Measurements from ENCODE around the gene ANKRD10.

Gene ANKRD10

DNA sequence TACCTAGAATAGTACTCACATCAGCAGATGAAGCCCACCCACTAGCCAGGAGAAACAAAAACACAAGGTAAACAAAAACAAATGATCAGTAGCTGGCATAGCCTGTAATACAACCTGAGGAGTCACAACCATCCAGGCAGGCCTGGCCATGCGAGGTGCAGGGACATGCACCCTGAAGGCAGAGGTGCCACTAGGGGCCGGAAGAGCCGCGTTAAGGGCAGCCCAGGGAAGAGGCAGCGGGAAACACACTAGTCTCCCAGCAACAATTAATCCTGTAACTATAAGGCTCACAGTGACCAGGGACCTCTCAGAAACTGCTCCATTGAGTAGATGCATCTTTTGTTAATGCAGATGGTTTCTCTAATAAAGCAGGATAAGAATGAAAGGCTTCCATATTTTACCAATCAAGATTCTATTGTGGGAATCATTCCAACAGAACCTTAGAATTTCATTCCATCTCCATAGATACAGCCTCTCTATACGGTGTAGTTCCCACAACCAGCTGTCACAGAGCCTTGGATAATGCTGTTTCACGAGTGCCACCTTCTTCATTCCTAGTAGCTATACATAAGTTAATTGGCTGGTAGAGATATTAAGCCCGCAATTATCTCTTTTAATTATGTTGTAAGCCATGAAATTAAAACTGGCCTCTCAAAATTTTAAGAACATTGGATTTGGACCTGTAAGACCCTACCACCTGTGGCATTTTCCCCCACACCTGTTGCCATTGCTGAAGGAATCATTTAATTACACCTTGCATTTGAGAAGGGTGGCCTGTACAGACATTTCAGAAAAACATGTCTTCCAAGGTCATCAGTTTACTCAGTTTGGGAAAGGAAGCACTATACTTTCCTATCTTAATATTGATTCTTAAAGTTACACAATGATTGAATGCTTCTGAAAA is 28.7 kb downstream of the ANKRD10 start:
- no peak for DNase-seq (ENCODE audit: low spot score)

DNA sequence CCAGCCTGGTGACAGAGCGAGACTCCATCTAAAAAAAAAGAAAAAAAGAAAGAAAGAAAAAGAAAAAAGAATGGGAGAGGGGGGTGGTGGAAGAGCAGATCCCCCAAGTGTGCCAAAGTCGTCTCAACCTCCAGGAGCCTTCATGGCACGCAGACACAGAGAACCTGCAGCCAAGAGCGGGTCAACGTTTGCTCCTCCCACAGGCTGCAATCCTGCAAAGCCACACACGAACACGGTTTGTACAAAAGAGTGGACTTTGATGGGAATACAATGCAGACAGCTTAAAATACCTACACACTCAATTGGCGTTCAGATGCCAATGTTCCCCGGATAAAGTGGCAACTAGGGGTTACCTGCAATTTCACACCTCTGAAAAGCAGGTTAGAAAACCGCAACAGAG is 29.4 kb downstream of the ANKRD10 start:
- no peak for DNase-seq (ENCODE audit: low spot score)

- no peak for DNase-seq (ENCODE audit: low spot score)
Measured at GRCh38 chr13:110884517-110884916, 30.4 kb downstream of the ANKRD10 start.

- no peak for DNase-seq (ENCODE audit: low spot score)
Measured at GRCh38 chr13:110883542-110883941, 31.3 kb downstream of the ANKRD10 start.

- DNase-seq (ENCODE audit: low spot score) = no peak
Measured at GRCh38 chr13:110882972-110883371, 31.9 kb downstream of the ANKRD10 start.

DNA sequence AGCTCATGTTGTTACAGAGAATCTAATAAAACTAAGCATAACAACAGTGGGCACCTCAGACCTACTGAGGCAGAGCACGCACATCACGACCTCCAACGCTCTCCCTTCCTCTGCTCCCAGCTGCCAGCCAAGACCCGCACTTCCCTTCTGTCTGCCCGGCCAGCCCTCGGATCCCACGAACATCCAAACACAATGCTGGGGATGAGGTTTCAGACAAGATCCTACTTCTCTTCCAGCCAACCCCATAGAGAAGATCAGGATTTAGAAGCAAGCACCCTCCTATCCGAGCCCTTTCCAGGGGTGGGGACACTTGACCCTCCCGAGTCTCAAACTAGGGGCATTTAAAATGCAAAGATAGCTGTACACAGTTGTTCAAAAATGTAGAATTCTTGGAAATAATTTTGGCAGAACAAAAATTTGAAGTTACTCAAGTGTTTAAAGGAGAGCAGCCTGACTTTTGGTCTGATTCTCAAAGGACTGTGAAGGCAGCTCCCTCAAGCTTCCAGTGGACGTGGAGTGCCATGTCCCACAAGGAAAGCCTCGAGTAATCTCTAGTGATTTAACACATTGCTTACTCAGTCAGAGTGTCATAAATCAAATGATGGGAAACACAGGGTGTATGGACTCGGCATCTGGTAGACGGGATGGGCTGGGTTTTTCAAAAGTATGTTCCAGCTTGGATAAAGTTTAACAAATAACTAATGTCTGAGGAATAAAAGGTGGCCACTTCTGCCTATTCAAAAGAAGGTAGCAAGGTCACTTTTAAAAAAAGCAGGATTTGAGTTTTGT is 32.8 kb downstream of the ANKRD10 start:
- DNase-seq (ENCODE audit: low spot score) = no peak

DNA sequence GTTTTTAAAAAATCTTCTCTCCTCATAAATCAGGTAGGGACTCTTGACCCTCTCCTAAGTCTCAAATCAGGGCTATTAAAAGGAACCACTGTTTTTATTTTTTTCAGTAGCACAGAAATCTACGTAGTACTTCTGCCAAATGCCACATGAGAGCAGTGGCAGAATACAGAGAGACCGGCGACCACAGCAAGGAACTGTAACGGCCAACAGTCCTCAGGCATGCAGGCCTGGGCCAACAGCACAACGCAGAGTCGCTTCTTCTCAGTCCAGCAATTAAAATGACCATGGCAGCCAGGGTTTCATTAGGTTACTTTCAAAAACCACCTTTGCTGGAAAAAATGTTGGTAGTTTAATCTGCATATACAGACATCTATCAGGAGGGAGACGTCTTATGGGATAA is 34.2 kb downstream of the ANKRD10 start:
- no peak for DNase-seq (ENCODE audit: low spot score)

- no peak for DNase-seq (ENCODE audit: low spot score)
Measured at GRCh38 chr13:110879482-110879881, 35.4 kb downstream of the ANKRD10 start.

GRCh38 chr13:110877737-110878258 is 37.1 kb downstream of the ANKRD10 start:
- no peak for DNase-seq (ENCODE audit: low spot score)

DNA sequence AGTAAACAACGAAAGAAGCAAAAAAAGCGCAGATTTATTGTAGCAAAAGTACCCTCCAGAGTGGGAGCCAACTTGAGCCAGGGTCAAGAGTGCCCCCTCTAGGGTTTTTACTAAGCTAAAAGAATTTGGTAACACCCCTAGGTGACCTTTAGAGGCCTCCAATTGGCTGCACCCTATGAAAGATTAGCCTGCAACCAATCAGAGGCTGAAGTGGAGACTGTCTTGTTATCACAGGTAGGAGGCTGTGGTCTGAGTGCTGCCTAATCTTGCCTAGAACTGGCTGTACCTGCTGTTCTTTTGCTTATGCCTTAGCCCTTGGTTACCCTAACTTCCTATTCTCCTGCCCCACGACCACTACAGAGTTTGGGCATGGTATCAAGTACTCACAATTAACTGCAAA is 38.3 kb downstream of the ANKRD10 start:
- no peak for DNase-seq (ENCODE audit: low spot score)

DNA sequence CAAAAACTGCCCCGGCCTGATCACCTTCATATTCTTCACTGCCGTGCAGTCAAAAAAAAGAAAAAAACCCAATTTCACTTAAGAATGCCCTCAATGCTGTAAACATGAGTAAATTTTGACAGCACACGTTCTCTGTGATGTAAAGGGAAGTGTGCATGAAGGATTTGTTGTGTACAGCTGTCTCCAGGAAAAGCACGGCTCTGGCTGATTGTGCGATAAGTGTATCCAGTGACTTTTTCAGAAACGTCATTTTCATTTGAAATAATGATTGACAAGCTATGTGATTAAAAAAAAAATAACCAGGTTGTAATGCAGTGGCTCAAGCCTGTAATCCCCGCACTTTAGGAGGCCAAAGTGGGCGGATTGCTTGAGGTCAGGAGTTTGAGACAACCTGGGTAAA is 39.6 kb downstream of the ANKRD10 start:
- DNase-seq (ENCODE audit: low spot score) = no peak

DNA sequence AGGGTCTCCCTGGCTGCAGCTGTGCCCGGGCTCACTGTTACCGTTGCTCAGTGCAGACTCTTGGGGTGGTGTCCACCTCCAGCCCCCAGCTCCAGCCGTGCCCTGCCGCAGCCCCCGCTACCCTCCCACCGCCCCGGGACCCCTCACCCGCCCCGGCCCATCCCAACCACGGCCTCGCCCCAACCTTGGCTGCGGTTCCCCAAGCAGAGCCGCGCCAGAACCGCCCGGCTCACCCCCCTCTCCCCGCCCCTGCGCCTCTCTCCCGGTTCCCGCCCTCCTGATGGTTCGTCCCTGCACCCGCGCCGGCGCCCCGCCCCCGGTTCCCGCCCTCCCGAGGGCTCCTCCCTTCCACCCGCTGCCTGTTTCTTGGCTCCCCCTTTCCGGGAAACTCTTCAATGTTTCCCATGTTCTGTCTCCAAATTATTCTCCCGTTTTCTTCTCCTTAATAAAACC is 40.3 kb downstream of the ANKRD10 start:
- DNase-seq (ENCODE audit: low spot score) = peak; percentile 78

- no peak for DNase-seq (ENCODE audit: low spot score)
Measured at GRCh38 chr13:110873639-110874507, 41.0 kb downstream of the ANKRD10 start.

DNA sequence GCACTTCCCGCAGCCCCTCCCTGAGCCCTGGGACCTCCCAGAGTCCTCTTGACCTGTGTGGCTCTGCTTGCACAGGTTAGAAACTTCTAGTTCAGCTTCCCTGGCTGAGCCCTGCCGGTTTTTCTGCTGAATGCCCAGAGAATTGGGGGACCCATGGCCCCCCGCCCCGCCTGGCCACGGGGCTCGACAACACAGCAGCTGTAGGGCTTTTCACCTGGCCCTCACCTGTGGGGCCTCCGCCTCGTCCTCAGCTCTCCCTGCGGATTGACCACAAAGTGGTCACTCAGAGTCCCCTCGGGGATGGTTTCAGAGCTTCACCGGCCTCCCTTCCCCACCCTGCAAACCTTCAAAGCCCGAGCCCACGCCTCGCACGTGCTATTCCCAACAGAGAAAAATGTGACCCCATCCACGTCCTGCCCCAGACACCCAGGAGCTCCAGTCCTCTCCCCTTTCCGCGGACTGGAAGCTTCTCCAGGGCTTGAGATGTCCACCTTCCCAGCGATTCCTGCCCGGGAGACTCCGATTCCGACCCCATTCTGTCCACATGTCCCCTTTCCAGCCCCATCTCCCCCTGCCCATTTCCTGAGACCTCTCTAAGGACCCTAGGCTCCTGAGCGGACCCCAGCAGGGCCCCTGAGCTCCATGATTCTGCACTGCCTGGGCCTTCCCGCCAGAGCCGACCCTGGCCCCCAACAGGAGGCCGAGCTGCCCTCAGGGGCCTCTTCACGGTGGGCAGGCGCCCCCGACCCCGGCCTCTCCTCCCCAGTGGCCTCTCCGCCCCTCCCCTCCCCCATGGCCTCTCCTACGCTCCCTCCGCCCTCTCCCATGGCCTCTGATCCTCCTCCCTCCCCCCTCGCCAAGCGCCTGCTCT is 41.9 kb downstream of the ANKRD10 start:
- DNase-seq (ENCODE audit: low spot score) = no peak

- DNase-seq (ENCODE audit: low spot score) = no peak
Measured at GRCh38 chr13:110872034-110872767, 42.7 kb downstream of the ANKRD10 start.

GRCh38 chr13:110869805-110870706 is 44.8 kb downstream of the ANKRD10 start:
- DNase-seq (ENCODE audit: low spot score) = peak; percentile 40

GRCh38 chr13:110869231-110869804 is 45.6 kb downstream of the ANKRD10 start:
- no peak for DNase-seq (ENCODE audit: low spot score)

DNA sequence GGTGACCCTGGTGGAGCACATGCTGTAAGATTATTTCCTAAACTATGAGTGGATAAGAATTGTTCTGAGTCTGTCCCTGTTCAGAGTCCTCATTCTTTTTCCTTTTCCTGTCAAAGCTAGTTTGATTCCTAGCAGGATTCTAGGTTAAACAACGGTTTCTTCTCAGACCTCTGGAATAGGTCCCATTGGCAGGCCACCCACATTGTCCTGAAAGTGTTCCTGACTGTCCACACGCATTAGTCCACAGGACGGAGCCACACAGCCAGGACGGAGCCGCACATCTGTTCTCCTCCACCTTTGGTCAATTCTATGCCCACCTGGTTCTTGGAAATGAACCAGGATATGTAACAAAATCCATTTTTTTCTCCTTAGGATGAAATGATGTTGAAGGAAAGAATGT is 46.1 kb downstream of the ANKRD10 start:
- DNase-seq (ENCODE audit: low spot score) = no peak

- DNase-seq (ENCODE audit: low spot score) = no peak
Measured at GRCh38 chr13:110867380-110867779, 47.5 kb downstream of the ANKRD10 start.
